Cardiac fibroblast (primary cell): ENCODE measurements around the gene TRPV6.

ENCODE experiments used
- DNase-seq, 2 donors: peaks; one replicate each; pipeline versions ENCODE4 v3.0.0 to v3.0.0-alpha.2; 2010; ENCODE audit warnings: low read depth in 2 of 2
- H3K4me3 ChIP-seq, 2 donors: replicated peaks in 1 of 2; 1 replicate in 1 of 2; 2 replicates in 1 of 2; pipeline ENCODE4 v1.5.1; 2011; ENCODE audit warnings: low read depth in 2 of 2, low read length in 2 of 2, mild to moderate bottlenecking in 2 of 2, moderate library complexity in 1 of 2
- TF ChIP-seq, protein P1 (sequence below): IDR thresholded peaks from one replicate; pipeline ENCODE4 v1.5.1; 2011; ENCODE audit warnings: low read depth, mild to moderate bottlenecking, low read length, inconsistent platforms

The TRPV6 gene

DNA sequence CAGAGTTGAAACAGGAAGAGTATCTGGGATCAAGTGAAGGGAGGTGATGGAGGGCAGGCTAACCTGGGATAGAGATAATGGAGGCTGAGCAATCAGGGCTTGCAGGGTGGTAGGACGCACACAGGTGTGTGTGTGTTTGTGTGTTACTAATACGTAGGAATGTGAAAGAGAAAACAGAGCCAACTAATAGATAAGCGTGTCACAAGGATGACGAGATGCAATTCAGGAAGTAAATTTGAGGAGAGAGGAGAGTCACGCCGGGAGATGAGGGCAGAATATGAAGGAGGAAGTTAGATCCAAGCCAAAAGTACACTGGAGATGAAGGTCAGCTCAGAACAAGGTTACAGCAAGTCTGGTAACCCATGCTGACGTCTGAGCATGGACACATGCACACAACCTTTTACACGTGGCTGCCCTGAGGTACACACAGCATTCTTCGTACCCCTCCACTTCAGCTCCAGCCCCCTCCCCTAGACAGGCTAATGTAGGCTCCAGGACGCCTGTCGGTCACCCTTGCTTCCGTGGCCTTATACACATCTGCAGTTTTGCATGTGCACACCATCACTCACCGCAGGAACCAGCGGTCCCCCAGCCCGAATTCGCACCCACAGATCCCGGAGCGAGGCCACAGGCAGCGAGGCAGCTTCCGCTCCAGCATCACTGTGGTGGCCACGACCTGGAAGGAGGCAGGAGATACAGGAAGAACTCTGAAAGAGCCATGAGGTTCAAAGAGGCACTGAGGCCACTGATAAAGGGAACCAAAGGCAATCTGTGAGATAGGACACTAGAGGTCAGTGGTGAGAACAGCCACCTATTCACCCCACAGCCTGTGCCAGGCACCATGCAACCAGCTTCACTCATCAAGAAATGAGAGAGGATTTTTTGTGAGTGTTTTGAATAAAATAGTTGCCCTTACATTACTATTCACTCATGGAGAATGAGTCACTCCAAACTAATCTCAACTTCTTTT, 23.7 kb upstream of the TRPV6 start:
- DNase-seq, result peak in 1 of 2 donors; percentile 3
- TF ChIP-seq, protein P1, sequence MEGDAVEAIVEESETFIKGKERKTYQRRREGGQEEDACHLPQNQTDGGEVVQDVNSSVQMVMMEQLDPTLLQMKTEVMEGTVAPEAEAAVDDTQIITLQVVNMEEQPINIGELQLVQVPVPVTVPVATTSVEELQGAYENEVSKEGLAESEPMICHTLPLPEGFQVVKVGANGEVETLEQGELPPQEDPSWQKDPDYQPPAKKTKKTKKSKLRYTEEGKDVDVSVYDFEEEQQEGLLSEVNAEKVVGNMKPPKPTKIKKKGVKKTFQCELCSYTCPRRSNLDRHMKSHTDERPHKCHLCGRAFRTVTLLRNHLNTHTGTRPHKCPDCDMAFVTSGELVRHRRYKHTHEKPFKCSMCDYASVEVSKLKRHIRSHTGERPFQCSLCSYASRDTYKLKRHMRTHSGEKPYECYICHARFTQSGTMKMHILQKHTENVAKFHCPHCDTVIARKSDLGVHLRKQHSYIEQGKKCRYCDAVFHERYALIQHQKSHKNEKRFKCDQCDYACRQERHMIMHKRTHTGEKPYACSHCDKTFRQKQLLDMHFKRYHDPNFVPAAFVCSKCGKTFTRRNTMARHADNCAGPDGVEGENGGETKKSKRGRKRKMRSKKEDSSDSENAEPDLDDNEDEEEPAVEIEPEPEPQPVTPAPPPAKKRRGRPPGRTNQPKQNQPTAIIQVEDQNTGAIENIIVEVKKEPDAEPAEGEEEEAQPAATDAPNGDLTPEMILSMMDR, result peak; percentile 7
- no peak overlapping the region for H3K4me3 ChIP-seq

DNA sequence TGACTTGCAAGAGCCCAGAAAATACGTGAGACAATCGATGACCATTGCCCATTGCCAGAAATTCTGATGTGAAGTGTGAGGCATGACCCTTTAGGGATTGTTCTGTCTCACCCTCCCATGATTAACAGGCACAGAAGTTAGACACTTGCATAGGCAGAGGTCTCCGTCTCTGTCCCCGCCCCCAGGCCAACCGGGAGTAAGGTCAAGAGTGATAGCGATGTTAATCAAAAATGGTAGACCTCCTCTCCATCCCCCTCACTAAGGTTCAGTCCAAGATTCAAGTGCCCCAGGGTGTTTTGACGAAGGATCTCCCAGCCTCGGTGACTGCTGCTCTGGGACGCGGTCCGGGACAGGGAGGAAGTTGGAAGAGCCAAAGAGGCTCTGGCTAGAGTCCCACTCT, 22.7 kb upstream of the TRPV6 start:
- TF ChIP-seq, protein P1, result no peak
- no peak for DNase-seq
- no peak overlapping the region for H3K4me3 ChIP-seq

DNA sequence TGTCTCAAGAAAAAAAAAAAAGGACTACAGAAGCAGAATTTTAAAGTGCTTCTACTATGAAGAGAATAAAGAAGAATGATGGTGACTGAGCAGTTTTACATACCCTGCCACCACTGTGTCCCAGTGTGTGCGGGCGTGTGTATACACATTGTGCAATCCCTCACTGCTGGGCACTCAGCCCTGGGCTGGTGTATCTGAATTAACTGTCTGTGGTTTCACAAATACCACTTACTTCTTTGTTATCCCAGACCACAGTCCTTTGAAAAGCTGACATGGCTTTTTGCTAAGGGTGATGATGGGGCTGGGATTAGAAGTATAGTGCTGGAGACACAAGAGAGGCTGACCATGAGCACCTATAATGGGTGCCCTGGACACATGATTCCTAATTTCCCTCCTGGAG, 21.1 kb upstream of the TRPV6 start:
- no peak overlapping the region for H3K4me3 ChIP-seq
- no peak for DNase-seq
- TF ChIP-seq, protein P1, result no peak

DNA sequence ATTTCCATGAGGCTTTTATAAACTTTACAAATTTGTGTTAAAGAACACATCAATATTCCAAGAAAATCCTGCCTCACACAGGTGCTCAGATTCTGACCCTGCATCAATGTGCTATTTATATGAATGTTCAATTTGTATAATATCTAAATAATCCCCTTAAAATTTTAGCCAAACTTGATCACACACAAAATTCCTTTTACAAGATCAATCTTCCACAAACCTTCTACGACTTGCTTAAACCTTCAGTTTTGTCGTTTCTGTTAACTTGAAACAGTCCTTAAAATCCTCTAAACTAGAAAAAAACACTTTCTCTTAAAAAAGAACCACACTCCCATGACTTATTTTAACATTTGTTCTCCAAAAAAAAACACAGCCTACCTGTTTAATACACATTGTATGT, 20.2 kb upstream of the TRPV6 start:
- DNase-seq, result no peak
- TF ChIP-seq, protein P1, result no peak
- H3K4me3 ChIP-seq, result no peak overlapping the region

DNA sequence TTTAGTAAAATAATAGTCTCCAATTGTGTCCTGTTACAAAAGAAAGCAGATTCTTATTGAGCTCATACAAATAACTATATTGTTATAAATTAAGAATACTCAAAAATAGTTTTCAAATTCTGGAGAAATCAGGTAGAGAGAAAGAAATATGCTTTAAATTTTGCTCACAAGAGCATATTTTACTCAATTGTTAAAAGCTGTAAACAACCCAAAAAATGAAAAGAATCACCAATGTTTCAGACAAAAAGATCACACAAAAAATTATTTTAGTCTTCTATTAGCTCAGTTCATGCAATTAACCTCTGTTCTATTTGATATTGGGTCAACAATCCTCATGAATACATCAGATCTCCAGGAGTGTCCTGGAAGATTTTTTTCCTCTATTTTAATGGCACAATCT, 18.6 kb upstream of the TRPV6 start:
- TF ChIP-seq, protein P1, result no peak
- H3K4me3 ChIP-seq, result no peak overlapping the region
- DNase-seq, result no peak

DNA sequence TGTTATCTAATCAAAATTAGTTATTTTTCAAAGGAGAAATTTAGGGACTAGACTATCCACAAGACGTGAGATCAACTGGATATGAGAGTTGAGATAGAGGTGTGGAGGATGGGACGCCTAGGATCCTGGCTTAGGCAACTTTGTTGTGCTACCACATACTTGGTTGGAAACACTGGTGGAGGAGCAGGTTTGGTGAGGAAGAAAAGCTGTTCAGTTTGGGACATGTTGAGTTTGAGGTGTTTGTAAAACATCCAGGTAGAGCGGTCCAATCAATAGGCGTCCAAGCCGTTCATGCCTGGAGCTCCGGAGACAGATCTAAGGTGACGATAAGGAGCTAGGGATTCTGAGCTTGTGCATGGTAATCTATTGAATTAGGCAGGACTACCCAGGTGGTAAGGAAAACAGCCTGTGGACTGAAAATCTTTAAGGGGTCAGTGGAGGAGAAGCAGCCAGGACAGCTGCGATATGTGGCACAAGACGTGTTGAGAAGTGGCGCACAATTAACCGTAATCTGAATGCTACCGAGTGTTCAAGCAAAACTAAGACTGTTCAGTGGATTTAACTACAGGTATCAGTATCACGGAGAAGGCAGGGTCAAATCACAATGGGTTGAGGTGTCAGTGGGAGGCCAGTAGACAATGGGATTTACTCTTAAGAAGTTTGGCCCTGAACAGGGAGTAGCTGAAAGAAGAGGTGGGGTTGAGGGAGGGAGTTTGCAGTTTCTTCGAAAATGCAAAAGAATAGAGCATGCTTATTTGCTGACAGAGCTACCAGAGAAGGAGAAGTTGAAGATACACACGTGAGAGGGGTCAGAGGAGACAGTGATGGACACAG, 16.1 kb upstream of the TRPV6 start:
- DNase-seq, result no peak
- TF ChIP-seq, protein P1, result no peak
- no peak overlapping the region for H3K4me3 ChIP-seq
